ENCODE data around the gene KDM2B.

GRCh38 chr12:121613462-121613861, 32.6 kb upstream of the KDM2B start:
- no peak for TF ChIP-seq CTCF (IDR thresholded peaks at IDR 0.05; ENCODE audit: borderline replicate concordance, extremely low read depth, low read length, poor library complexity, severe bottlenecking)
- no peak for TF ChIP-seq EZH2 (IDR thresholded peaks at IDR 0.05; ENCODE audit: borderline replicate concordance, low read depth, low read length, severe bottlenecking)
